Measurements from ENCODE around the gene PPP2R5E. TPM values are rescaled to one million over a fixed set of nuclear protein-coding genes. Genes with fewer than 3 reads are reported as not detected.
"Not testable (repeated sequence)": the region's sequence is repeated elsewhere in the genome, so short reads cannot be mapped to it uniquely, and the experiment has no call there.

The PPP2R5E gene
- total RNA-seq, 1 experiment from 2014 or later: 5.2 TPM

DNA sequence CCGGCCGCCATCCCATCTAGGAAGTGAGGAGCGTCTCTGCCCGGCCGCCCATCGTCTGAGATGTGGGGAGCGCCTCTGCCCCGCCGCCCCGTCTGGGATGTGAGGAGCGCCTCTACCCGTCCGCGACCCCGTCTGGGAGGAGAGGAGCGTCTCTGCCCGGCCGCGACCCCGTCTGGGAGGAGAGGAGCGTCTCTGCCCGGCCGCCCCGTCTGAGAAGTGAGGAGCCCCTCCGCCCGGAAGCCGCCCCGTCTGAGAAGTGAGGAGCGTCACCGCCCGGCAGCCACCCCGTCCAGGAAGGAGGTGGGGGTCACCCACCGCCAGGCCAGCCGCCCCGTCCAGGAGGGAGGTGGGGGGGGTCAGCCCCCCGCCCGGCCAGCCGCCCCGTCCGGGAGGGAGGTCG lies 20.7 kb downstream of the PPP2R5E start:
- not testable (repeated sequence) for DNase-seq (ENCODE audit: low spot score)

DNA sequence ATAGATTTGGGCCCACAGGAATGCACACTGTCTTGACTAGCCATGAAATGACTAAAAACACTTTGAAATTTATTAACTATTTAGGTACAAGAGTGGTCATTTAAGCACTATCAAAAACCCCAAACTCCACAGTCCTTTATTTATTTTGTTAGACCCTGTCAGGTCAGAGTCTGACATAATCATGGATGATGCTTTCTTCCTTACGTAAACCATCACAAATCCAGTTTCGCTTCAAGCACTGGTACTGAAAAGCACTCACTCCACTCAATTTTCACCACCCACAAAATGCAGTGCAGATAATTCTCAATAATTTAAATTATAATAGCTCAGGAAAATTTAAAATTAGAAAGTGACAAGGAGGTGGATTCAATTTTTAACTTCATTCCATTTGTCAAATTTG lies 25.8 kb downstream of the PPP2R5E start:
- DNase-seq (ENCODE audit: low spot score): no peak

DNA sequence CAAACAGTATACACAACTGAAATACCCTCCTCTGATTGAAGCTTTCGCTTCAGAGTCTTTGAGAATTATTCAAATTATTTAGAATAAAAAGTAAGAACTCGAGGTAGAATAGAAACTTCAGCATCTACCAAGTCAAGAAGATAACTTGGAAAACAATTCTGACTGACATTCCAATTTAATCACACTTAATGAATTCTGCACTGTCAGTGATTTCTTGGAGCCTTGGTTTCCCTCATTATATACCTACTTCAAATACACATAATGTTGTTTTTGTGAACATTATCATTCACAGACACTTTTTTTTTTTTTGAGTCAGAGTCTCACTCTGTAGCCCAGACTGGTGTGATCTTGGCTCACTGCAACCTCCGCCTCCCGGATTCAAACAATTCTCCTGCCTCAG lies 27.9 kb downstream of the PPP2R5E start:
- no peak for DNase-seq (ENCODE audit: low spot score)

DNA sequence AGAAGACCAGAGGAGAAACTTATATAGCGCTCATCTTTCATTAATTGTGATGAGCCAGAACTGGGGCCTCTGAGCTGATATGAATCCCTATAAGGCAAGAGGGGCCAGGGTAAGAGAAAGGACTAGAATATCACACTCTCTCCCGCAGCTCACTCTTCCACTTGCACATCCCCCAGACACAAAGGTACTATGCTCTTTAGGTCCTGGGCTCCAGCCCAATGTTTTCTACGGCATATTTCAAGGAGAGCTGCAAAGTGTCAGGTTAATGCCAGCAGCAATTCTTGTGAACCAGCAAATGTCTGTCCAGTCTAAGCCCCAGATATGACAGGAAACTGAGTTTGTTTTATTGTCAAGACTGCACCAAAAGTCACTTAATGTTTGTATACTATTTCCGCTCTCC lies 29.4 kb downstream of the PPP2R5E start:
- DNase-seq (ENCODE audit: low spot score): no peak

DNA sequence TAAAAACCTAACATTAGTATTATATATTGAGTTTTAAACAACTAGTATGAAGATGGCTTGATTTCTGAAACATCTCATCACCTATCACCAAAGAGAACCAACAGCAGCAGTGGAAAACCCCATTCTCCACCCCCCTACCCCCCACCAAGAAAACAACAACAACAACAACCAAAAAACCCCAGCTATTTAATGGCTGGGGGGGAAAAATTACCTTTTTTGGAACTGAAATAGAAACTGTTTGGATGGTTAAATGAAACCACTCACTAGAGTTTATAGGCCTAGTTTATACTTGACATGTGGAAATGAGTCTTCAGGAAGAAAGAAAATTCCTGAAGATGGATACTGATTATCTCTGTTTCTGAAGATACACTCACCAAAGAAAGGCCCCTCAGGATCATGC lies 30.3 kb downstream of the PPP2R5E start:
- DNase-seq (ENCODE audit: low spot score): no peak

DNA sequence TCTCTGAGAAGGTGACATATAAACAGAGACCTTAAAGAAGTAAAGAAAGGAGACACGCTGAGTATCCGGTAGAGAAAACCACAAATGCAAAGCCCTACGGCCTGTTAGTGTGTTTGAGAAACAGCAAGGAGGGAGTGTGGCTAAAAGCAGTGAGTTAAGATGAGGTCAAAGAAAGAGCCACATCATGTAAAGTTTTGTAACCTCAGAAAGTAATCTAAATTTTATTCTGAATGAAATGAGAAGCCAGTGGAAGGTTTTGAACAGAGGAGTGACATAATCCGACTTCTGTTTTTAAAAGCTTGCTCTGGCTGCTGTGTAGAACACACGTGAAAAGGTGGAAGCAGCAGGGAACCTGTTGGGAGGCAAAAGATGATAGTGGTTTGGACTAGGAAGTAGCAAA lies 32.6 kb downstream of the PPP2R5E start:
- no peak for DNase-seq (ENCODE audit: low spot score)

DNA sequence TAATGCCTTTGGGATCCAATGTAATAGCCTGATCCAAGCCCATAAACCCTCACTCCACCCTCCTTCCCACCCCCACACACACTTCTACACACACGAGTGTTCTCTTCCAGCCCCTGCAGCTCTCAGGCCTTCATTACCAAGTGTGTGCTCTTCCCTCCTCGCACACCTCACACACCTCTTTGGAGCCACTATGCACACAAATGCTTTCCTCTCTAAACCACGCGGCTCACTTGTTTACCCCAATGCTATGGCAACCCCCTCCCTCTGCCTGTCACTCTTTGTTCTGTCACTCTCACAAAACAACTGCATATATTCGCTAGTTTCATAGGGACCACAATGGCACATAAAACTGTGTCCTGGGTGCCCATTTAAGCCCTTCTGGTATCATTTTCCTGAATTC lies 35.1 kb downstream of the PPP2R5E start:
- peak; percentile 4 for DNase-seq (ENCODE audit: low spot score)

DNA sequence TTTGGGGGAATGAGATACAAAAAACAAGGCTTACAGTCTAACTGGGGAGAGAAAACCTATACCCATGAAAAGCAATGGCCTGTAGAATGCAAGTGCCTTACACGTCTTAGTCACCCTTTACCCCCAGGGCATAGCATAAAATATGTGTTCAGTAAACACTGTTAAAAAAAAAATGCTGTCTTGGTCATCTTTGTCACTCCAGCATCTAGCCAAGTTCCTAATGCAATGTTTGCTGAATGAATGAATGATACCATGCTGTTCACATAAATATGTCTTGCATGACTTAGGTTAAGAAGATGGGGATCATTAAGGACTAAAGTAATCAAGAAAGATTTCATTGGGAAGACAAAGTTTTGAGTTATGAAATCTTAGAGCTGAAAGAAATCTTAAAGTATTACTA lies 38.5 kb downstream of the PPP2R5E start:
- DNase-seq (ENCODE audit: low spot score): no peak

DNA sequence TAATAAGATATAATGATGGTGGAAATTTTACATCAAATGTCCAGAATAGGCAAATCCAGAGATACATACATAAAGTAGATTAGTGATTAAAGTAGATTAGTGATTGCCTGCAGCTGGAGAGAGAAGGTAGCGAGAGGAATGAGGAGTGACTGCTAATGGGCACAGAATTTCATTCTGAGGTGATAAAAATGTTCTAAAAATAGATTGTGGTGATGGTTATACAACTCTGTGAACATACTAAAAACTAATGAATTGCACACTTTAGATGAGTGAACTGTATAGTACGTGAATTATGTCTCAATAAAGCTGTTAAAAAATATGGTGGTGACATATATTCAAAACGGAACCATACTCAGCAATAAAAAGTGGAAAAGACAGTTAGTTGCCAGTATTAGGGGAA lies 41.7 kb downstream of the PPP2R5E start:
- no peak for DNase-seq (ENCODE audit: low spot score)

DNA sequence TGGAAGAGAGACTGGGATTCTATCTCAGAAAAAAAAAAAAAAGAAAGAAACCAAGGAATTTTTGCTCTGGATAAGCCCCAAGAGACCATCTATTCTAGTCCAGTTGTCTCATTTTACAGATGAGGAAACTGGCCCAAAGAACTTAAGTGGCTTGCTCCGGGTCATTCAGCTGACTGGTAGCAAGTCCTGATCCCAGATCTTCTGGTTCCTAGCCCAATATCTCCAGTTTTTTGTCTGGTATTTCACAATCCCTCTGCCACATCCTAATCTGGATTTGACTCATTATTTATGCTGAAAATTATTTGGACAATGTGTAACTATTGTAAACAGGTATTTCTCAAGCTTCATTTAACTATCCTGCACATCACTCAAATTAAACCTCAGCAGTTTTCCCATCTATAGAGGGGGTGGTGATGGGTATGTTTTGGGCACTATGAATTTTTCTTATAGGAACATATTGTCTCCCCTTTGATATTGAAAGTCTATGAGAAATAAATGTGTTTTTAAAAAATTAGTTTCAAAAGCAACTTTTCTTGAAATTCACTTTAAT lies 43.4 kb downstream of the PPP2R5E start:
- no peak for DNase-seq (ENCODE audit: low spot score)

DNA sequence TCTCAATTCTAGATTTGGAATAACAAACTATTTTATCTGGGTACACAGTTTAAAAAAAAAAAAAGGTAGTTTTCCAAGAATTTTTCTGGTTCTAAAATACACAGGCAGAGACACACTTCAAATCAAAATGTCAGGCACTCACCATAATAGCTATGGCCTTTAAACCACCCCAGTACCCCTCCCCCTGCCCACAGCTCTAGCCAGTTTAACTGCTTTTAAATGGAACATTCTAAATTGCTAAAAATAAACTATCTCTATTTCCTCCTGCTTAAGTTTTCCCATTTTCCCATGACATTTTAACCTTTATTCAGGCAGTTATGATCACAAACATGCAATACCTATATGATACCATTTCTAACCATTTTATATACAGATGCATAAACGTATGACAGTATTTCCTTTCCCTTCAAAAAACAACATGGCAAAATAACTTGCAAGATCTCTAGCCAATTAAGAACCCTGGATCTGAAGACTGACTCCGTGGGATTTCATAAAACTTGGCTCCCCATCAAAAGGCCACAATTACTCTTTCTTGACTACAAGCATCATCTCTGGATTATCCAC lies 46.3 kb downstream of the PPP2R5E start:
- no peak for DNase-seq (ENCODE audit: low spot score)

DNA sequence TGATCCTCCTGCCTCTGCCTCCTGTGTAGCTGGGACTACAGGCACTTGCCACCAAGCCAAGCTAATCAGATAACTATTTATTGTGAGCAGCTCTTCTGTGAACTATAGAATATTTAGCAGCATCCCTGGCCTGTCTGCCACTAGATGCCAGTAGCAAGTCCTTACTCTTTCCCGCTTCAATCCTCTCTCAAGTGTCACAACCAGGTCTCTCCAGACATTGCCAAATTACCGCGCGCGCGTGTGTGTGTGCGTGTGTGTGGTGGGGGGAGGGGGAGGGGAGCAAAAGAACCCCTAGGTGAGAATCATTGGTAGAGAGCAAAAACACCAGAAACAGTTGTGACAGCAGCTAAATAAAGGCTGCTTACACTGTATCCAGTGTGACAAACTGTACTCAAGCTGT lies 49.9 kb downstream of the PPP2R5E start:
- peak; percentile 4 for DNase-seq (ENCODE audit: low spot score)

DNA sequence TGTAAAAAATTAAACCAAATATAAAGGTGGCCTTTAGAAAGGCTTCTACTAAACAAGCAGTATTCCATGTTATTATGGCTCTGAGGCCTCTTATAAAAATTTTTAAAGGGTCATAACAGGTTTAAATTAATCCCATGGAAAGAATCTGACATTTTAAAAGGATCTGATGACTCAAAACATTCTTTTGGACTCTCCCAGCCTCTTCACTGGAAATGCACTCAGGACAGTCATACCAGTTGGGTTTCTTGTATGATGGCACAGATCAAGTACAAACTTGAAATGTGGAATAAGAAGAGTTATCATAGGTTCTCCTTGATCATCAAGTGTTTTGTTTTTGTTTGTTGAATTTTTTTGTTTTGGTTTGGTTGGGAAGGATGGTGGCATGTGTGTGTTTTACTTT lies 50.8 kb downstream of the PPP2R5E start:
- no peak for DNase-seq (ENCODE audit: low spot score)

DNA sequence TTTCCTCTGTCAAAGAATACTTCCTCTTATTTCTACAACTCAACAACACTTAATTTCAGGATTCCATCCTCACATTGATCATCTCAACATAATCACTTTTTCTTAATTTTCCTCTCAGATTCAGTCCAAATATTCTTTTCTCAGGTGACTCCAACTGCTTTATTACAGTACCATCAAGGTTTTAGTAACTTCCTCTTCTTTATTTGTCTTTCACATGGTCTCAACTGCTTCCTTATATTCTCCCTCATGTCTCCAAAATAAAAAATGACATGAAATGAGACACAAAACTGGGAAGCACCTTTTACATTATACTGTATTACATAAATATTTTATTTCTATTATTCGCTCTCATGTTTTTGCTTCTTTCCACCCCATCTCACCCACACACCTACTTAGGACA lies 55.5 kb downstream of the PPP2R5E start:
- no peak for DNase-seq (ENCODE audit: low spot score)

DNA sequence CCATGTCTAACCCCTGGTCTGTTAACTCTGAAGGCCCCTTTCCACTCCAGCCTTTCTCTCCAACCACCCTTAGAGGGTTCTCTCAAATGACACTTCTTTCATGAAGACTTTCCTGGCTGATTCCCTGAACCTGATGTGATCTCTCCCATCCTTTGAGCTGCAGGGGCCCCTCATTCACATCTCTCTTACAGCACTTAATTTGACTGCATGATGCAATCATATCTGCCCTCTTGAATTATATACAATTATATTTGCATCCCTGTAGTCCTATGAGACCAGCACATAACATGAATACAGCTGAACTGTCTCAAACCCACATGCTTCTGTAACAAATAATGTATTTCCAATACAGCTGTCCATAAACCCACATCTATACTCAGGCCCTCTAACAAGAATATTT lies 56.4 kb downstream of the PPP2R5E start:
- no peak for DNase-seq (ENCODE audit: low spot score)

DNA sequence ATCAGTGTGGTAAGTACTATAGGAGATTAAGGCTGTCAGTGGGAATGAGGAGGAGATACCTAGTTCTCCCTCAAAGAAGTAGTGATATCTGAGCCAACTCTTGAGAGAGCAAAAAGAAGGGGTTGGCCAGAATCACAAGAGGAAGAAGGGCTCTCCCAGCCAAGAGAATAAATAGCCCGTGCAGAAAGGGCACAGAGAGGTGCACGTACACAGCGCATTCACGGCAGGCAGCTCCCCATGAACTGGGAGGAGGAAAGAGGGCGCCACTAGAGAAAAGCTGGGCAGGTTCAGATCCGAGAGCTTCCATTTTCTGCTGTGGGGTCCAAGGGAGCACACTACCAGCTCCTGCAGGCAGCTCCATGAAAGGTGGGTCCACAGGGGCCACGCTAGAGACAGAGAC lies 59.9 kb downstream of the PPP2R5E start:
- DNase-seq (ENCODE audit: low spot score): no peak

DNA sequence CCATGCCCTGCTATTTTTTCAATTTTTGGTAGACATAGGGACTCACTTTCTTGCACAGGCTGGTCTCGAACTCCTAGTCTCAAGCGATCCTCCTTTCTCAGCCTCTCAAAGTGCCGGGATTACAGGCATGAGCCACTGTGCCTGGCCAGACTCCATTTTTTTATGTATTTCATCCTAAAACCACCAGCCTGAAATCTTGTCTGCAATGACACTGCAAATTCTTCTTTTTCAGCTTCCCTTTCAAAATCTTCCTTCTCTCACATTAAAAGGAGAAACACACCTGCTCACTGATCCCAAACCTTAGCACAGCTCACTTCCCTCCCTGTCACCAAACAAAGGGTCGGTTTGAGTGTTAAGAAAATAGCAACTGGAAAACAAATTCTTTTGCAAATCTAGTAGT lies 62.6 kb downstream of the PPP2R5E start:
- no peak for DNase-seq (ENCODE audit: low spot score)

DNA sequence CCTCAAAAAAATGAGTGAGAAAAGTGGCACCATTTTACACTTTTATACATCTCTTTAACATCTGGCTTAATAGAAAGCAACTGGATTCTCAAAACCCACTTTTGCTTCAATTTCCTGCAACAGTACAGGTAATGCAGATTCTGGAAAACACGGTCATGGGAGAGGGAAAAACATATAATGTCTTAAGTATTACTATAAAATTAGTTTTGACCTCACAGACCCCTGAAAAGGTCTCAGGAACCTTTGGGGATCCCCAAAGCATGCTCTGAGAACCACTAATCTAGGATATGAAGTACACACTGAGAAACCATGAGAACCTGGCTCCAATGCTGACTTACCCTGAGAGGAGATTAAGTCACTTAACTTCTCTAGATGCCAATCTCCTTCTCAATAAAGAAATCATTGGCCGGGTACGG lies 64.7 kb downstream of the PPP2R5E start:
- no peak for DNase-seq (ENCODE audit: low spot score)

DNA sequence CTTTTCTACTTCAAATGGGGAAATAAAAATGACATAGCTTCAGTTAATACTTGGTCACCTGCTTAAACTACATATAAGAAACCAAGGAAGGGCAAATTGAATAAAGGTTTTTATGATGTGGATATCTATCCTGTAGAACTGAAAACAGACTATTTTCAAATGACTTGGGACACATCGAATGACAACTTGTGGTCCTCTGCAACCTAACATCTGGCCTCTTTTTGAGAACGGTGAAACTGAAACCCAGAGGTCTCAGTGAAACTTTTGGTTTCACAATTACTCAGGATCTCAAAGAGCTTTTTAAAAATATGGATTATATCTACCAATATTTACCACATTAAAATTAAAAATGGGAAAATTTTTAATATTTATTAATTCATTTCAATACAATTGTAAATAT lies 65.2 kb downstream of the PPP2R5E start:
- no peak for DNase-seq (ENCODE audit: low spot score)

DNA sequence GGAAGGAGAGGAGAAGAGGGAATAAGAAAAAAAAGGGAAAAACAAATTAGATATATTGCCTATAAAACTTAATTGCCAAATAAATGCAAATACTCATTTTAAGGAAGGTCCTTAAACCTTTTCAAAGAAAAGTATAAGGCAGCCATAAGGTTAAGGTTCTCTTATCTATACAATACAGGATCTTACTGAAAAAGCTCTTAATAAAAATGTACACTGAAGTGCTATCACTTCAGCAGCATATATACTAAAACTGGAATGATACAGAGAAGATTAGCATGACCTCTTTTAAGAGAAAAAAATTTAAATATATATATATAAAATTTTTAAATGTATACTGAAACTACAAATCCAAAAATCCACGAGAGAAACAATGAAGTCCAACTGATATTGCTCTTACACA lies 65.6 kb downstream of the PPP2R5E start:
- no peak for DNase-seq (ENCODE audit: low spot score)

DNA sequence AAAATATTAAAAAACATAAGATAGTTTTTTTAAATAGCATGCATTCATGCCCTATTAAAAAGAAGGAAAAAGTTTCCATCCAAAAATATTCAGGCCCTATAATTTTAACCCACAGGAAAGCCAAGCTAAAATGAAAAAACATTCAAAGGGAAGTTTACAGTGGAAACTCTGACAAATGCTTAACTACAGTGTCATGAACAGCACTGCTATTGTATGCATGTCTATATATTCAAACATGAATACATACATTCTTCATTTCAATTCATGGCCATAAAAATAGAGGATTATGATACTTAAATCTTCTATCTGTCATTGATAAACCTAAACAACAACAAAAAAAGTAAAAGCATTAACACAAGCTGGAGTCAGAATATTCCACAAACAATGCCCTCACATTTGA lies 67.4 kb downstream of the PPP2R5E start:
- DNase-seq (ENCODE audit: low spot score): no peak

DNA sequence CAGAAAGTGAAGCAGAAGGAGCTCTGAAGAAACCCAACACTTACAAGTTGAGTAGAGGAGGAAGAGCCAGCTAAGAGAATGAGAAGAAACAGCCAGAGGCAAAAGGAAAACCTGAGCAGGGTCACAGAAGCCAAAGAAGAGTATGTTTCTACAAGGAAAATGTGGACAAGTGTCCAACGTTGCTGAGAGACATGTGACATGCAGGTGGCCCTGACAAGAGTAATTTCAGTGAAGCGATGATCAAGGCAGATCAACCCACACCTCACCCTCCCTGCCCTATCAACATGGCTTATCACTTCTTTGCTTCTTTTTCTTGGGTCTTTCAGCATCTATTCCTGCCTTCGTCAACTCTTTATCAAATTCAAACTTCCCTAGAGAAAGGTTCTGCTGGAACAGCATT lies 68.3 kb downstream of the PPP2R5E start:
- no peak for DNase-seq (ENCODE audit: low spot score)

DNA sequence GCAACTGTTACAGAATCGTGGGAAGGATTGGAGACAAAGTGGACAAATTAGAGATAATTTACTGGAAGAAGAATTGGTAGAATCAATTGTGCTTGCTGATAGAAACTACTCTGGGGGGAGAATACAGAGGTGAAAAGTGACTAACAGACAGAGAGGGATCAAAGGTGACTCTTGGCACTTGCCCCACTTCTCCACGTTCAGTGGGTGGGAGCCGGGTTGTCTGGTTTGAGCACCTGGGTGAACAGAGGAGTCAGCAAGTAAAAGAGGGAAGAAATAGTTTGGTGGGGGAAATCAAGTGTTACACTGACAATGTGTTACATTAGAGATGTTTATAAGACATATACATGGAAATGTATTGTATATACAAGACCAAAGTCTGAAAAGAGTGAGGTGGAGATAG lies 69.1 kb downstream of the PPP2R5E start:
- DNase-seq (ENCODE audit: low spot score): peak; percentile 31
